ENCODE results near the gene LIN9.

GRCh38 chr1:226314055-226314454, 5.1 kb upstream of the LIN9 start:
- TF ChIP-seq POLR2AphosphoS5 (IDR thresholded peaks at IDR 0.05): no peak
- no peak for TF ChIP-seq CTCF (IDR thresholded peaks at IDR 0.05)
- no peak for TF ChIP-seq EP300 (IDR thresholded peaks at IDR 0.05; ENCODE audit: low read depth)
